ENCODE data around the gene CPT1C.
A peak's percentile ranks its signal among the peaks of the same experiment; 100 is the strongest.

The CPT1C gene

DNA sequence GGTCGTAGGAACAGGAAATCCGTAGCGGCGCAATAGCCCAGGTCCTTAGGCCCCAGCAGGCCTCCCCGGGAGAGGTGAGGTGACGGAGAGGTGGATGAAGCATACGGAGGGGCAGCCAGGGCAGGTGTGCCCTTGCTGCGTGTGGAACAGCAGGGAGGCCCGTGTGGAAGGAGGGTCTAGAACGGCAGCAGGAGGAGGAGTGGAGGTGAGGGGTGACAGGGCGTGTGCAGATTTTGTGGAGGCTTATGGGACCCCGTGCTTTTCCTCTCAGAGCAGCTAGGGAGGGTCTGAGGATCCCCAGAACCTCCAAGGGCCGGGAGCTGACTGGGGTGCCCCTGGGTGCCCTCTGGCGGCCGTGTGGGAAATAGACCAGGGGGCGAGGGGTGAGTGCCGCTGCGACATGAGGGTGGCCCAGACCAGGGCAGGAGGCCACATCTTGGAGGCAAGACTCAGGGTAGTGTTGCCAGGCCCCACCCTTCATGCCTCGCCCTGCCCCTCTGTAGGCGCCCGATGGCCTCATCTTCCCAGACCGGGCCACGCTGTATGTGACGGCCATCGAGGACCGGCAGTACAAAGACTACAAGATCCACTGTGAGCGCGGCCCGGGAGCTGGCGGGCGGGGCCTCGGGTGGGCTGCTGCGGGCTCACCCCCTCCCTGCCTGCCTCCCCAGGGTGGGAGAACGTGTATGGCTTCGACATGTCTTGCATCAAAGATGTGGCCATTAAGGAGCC lies 6.5 kb upstream of the CPT1C start:
- no peak for DNase-seq

DNA sequence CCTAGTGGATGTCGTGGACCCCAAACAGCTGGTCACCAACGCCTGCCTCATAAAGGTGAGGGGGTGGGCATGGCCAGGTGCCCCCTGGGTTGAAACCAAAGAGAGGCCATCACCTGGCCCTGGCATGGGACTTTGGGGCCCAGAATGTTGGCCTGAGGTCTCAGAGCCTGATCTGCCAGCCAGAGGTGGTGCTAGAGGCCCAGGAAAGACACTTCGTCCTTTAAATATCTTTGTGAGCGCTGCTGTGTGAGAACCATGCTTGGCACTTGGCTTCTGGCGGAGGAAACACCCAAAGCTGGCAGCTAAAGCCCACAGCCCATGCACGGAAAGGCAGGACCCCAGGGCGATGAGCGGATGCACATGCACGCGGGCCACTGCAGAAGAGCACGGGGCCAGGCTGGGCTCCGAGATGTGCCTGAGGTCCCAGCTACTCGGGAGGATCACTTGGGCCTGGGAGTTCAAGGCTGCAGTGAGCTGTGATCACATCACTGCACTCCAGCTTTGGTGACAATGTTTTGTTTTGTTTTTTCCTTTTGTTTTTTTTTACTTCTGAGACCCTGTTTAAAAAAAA lies 5.8 kb upstream of the CPT1C start:
- DNase-seq = no peak

DNA sequence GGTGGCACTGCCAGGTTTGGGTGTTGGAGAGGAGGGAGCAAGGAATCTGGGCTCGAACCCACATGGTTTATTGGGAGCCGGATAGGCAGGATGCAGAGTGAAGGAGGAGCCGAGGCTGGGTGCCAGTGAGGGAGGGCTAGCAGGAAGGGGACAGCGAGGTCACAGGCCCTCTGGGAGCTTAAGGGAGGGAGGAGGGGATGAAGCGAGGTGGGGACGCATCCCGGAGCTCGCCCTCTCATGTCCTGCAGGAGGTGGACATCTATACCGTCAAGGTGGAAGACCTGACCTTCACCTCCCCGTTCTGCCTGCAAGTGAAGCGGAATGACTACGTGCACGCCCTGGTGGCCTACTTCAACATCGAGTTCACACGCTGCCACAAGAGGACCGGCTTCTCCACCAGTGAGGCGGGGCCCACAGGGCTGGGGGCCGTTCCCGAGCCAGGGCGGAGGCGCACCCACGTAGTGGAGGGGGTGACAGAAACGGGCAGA lies 5.0 kb upstream of the CPT1C start:
- no peak for DNase-seq

DNA sequence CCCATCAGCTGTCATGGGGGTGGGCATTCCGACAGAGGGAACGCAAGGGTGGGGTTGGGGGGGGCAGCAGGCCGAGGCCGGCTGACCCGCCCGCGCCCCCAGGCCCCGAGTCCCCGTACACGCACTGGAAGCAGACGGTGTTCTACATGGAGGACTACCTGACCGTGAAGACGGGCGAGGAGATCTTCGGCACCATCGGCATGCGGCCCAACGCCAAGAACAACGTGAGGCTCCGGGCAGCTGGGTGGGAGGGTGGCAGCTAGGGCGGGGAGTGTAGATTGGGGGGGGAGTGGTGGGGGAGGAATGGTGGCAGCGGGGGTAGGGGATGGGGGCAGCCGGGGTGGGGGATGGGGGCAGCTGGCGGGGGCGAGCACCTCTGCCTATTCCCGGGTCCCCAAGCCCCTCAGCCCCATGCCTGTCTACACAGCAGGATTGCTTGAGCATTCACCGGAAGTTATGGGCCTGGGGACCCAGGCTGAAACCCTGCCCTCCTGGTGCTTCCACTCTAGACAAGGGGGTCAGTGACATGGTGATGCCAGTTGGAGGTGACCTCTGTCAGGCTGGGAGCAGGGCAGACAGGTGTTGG lies 4.3 kb upstream of the CPT1C start:
- no peak for DNase-seq

DNA sequence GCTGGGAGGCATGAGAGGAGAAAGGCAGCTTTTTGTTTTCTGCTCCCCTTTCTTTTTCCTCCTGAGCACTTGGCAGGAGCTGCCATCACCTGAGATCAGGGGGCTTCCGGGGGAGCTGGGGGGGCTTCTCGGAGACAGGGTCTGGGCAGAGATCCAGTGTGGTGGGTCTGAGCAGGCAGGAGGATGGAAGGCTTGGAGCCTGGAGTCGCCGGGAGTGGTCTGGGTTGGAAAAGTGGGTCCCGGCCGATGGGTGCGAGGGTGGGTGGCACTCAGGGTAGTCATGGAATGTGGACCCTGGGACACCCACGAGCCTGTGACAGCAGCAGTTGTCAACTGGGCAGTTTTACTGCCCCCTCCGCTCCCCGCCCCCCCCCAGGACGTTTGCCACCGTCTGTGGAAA lies 3.8 kb upstream of the CPT1C start:
- no peak for DNase-seq

DNA sequence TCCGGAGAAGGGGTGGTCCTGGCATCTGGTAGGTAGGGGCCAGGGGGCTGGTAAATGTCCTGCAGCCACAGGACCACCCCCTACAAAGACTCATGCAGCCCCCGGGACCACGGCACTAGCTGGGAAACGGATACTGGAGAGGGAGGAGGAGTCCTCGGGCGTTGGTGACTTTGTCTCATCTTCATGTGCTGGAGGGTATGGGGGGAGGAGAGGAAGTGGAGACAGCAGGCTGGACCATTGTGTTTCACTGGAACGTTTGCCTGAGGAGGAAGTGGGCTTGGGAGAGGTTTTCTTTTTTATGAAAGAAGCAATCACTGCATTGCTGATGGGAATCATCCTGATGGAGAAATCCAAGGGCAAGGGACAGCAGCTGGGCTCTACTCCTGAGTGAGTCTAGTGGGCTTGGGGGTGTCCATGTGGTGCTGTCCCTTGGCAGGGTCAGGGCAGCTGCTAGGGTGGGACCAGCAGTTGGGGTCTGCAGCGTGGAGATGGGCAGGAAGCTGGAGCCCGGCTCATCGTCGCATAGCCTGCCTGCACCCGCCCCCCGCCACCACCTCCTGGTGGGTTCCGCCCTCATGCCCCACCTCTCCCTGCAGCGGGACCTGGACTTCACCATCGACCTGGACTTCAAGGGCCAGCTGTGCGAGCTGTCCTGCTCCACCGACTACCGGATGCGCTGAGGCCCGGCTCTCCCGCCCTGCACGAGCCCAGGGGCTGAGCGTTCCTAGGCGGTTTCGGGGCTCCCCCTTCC lies 3.2 kb upstream of the CPT1C start:
- peak; percentile 61 for DNase-seq

DNA sequence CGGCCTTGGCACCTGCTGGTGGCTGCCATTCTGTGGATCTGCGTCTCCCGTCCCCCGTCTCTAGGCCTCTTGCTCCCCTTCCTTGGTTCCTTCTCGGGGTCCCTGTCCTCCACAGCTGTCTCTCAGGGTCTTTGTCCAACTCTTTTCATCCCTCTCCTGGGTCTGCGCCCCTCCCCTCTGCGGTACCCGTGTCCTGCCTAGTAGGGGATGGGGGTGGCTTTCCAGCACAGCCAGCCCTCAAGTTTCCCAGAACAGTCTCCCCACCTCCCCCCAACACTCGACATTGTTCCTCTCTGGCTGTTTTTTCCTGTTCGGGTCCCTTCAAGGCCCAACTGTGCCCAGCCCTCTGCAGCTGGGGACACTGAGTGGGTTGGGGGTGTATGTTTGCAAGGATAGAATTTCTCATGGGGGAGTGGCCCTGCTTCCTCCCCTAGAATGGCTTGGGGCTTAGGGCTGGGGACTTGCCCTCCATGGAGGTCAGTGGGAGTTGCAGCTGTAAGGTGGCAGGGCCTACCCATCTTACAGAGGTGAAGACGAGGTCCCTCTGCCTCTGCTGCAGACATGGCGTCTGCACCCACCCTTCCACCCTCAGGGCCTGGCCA lies 2.3 kb upstream of the CPT1C start:
- peak; percentile 46 for DNase-seq

DNA sequence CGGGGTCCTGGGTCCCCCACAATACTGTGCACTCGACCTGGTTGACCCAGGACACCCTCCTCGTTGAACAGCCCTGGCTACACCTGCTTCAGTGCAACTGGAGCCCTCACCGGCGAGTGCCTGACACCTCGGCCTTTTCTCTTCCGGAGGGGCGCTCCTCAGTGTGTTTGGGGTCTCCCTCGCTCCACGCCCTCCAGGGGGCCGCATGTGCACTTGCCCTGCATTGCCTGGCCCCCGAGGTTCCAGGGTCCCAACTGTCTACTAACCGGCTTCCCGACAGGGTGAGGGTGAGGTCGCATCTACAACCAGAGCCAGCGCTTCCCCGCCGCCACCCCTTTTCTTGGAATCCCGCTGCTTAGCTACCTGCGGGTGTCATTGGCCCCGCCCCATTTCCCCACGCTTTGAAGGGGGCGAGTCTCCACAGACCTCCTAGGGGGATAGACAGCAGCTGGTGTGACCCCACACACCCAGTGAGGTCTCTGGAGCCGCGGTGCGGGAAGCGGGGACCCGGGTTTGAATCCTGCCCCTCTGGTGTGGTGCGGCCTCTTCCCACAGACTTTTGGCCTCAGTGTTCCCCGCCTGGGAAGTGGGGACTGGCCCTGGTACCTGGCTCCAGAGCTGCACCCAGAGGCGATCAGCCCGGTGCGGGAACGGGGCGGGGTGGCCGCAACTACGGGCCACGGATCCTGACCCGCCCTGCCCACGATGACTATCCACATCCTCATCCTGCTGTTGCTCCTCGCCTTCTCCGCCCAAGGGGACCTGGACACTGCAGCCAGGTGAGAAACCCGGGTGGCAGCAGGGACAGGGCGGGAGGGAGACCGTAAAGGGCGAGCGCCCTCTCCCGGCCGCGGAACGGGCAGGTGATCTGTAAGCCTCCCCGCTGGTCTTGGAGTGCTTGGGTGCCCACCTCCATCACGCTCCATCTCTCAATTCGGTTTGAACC lies 1.5 kb upstream of the CPT1C start, which contains the start of gene ADM5:
TSS of gene ADM5 (plus strand) at position 462 of the 946 bp plus-strand sequence. CDS start at position 706, 244 bp downstream.
- peak; percentile 89 for DNase-seq

DNA sequence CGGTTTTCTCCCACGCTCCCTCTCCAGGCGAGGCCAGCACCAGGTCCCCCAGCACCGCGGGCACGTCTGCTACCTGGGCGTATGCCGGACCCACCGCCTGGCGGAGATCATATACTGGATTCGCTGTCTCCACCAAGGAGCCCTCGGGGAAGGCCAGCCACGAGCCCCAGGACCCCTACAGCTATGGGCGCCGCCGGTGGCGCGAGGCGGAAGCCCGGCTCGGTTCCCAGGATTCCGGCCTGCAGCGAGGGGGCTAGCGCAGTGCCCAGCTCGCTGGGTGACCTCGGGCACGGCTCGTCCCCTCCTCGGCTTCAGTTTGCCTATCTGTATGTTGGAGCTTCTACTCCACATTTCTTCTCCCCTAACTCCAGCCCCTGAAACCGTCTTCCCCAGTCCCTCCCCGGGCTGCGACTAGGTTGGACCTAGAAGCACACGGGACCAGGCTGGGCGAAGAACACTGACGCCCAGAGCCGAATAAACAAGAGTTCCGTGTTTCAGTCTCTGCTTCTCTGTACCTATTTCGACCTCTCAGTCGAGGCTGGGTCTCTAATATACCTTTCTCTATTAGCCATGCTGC lies 749 bp upstream of the CPT1C start:
- DNase-seq = no peak

DNA sequence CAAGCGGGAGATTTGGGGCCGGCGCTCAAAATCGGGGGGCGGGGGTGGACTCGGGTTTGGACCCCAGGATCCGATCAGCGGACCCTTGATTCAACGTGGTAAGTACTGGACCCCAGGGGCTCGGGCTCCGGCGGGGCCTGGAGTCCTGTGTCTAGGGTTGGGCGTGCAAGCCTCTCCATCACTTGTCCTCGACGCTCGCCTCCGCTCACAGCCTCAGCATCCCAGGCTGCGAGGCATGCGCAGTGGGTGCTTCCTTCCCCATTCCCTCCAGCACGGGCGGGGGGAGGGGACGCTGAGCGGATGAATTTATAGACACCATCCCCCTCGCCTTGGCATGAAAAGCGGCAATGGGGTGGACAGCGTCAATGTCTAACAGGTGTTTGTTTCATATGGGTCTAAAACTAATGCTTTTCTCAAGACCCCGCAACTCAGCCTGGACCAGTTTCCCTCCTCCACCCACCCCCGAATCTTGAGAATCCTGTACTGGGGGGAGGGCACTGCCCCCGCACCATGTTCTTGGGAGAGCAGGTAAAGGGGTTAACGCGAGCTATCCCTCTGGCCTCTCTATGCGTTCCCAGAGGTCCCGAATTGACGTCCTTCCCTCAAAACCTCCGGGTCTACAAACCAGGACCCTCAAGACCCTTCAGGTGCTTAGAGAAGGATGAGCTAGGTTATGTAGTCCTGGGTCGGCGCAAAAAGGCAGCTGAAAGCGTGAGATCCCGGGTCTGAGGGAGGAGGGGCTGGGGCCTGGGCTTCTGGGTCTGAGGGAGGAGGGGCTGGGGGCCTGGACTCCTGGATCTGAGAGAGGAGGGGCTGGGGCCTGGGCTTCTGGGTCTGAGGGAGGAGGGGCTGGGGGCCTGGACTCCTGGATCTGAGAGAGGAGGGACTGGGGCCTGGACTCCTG lies 579 bp downstream of the CPT1C start:
- peak; percentile 91 for DNase-seq

DNA sequence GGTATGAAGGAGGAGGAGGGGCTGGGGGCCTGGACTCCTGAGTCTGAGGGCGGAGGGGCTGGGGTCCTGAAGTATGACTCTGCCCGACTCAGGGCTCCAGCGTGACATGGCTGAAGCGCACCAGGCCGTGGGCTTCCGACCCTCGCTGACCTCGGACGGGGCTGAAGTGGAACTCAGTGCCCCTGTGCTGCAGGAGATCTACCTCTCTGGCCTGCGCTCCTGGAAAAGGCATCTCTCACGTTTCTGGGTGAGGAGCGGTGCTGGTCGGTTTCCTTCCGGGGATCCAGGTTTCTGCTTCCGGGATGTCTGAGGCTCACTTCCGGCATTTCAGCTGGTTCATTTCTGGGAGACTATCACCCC lies 1.2 kb downstream of the CPT1C start:
- no peak for DNase-seq

DNA sequence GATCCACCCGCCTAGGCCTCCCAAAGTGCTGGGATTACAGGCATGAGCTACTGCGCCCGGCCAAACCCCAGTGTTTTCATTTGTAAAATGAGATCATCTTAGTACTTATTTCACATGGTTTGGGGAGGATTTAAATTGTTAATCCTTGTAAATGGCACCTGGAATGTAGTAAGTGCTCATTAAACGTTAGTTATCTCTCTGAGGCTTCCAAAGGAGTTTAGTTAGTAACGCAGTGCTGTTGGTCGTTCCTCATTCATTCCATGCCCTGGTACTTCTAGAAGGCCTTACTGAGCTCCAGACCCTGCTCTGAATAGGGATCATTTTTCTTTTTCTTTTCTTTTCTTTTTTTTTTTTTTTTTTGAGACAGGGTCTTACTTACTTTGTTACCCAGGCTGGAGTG lies 5.2 kb downstream of the CPT1C start:
- DNase-seq = no peak

DNA sequence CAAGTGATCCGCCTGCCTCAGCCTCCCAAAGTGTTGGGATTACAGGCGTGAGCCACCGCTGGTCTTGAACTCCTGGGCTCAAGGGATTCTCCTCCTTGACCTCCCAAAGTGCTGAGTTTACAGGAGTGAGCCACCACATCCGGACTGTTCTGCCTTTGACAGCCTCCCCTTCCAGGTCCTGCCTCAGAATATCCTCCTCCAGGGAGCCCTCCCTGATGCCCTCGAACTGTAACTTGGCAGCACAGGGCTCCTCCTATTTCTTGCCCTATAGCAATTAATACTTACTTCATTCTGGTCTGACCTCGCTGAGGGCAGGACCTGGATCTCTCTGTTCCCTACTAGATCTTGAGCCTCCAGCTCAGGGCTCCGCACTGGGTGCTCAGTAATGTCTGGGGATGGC lies 5.9 kb downstream of the CPT1C start:
- no peak for DNase-seq

DNA sequence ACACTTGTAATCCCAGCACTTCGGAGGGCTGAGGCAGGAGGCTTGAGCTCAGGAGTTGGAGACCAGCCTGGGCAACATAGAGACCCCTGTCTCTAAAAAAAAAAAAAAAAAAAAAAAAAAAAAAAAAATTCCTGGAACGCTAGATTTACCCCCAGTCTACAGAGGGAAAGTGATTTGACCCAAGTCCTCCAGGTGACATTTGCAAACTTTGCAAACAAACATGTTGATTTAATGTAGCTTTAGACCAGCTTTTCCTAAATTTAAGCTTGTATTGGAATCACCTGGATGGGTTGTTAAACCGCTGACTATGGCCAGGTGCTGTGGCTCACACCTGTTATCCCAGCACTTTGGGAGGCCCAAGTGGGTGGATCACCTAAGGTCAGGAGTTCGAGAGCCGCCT lies 8.4 kb downstream of the CPT1C start:
- no peak for DNase-seq

DNA sequence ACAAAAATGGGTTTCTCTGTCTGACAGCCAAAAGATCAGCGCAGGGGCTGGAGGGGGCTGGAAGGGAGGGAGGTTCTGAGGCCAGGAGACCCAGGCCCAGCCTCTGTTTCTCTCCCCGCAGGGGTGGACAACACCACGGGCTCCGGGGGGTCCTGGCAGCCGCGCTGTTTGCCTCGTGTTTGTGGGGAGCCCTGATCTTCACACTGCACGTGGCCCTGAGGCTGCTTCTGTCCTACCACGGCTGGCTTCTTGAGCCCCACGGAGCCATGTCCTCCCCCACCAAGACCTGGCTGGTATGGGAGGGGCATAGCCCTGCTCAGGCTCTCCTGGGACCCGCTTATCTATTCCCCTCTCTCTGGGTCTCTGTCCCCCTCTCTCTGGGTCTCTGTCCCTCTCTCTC lies 9.6 kb downstream of the CPT1C start:
- no peak for DNase-seq

DNA sequence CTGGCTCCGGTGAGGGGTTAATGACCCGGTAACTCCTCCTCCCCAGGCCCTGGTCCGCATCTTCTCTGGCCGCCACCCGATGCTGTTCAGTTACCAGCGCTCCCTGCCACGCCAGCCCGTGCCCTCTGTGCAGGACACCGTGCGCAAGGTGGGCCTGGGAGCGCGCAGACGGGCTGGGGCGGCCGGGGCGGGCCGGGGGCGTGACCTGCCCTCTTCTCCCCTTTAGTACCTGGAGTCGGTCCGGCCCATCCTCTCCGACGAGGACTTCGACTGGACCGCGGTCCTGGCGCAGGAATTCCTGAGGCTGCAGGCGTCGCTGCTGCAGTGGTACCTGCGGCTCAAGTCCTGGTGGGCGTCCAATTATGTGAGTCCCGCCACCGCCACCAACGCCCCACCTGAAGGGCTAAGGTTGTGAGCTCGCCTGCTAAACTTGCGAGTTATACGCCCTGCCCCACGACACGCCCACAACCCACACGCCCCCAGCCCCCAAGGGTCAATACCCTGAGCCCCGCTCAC lies 10.4 kb downstream of the CPT1C start:
- peak; percentile 23 for DNase-seq

DNA sequence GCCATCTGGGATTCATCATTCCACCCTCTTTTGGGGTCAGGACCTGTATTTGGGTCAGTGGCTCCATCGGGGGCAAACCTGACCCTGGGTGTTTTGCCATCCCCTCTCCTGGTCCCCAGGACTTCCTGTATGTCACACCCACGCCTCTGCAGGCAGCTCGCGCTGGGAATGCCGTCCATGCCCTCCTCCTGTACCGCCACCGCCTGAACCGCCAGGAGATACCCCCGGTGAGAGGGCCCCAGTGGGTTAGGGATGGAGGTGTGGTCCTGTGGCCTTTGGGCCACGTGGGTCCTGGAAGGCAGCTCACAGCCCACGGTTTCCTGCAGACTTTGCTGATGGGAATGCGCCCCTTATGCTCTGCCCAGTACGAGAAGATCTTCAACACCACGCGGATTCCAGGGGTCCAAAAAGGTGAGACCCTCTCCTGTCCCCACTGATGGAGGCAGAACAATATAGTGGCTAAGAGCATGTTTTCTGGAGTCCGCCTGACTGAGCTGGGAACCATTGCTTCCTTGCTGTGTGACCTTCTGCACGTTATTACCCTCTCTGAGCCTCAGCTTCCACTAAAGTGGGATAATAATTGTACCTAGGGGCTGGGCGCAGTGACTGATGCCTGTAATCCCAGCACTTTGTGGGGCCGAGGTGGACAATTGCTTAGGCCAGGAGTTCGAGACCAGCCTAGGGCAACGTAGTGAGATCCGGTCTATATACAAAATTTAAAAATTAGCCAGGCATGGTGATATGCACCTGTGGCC lies 14.1 kb downstream of the CPT1C start:
- no peak for DNase-seq

DNA sequence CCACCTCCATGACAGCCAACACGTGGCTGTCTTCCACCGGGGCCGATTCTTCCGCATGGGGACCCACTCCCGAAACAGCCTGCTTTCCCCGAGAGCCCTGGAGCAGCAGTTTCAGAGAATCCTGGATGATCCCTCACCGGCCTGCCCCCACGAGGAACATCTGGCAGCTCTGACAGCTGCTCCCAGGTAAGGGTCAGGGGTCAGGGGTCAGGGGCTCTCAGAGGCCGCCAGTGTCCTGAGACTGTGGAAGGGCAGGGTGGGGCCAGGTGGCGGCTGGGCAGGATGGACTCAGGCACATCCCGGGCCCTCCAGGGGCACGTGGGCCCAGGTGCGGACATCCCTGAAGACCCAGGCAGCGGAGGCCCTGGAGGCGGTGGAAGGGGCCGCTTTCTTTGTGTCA lies 15.0 kb downstream of the CPT1C start:
- DNase-seq = no peak

DNA sequence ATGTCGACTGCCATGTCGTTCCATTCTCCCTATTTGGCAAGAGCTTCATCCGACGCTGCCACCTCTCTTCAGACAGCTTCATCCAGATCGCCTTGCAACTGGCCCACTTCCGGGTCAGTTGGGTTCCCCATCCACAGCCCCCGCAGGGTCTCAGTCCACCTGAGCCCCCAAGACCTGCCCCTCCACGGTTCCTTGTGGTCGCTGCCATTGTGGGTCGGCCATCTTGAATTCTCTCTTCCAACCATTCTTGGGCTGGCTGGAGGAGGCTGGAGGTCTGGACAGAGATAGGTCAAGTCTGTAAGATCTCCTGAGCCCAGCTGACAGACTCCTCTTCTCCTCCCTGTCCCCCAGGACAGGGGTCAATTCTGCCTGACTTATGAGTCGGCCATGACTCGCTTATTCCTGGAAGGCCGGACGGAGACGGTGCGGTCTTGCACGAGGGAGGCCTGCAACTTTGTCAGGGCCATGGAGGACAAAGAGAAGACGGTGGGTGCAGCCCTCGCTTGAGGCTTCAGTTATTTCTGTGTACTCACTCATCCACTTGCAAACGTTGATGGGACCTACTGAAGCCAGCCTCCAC lies 19.5 kb downstream of the CPT1C start:
- no peak for DNase-seq
